Nephron (organoid): ENCODE measurements around the gene TSC2.

Source experiments
- H3K27ac Mint-ChIP-seq, 3 experiments: 2 replicates each; pipeline ENCODE4 v1.8.0; 2020; ENCODE audit warnings: mixed read lengths in 3 of 3, mild to moderate bottlenecking in 2 of 3, moderate library complexity in 1 of 3
- H3K27me3 Mint-ChIP-seq: 2 replicates; pipeline ENCODE4 v1.8.0; 2021; ENCODE audit warnings: low read depth, mild to moderate bottlenecking, moderate library complexity, mixed read lengths
- H3K36me3 Mint-ChIP-seq: 2 replicates; pipeline ENCODE4 v1.8.0; 2020; ENCODE audit warnings: low read depth, mixed read lengths
- H3K4me1 Mint-ChIP-seq: 2 replicates; pipeline ENCODE4 v1.8.0; 2020; ENCODE audit warnings: mixed read lengths
- H3K4me3 Mint-ChIP-seq, 3 experiments: 2 replicates each; pipeline ENCODE4 v1.8.0; 2020; ENCODE audit warnings: mild to moderate bottlenecking in 3 of 3, mixed read lengths in 3 of 3, moderate library complexity in 2 of 3
- H3K9me3 Mint-ChIP-seq: 2 replicates; pipeline ENCODE4 v1.8.0; 2020; ENCODE audit warnings: mixed read lengths
- TF ChIP-seq, protein P1 (sequence below), 3 experiments: fragments of 200-600 bp; sonication (generic); IDR thresholded peaks; one replicate each; pipeline ENCODE4 v1.5.0; 2021; ENCODE audit warnings: antibody characterized with exemption in 3 of 3; ENCODE audit not compliant: unreplicated experiment in 3 of 3

The TSC2 gene

GRCh38 chr16:2085669-2086068 is 37.9 kb downstream of the TSC2 start:
- no peak overlapping the region for H3K4me3 Mint-ChIP-seq
- TF ChIP-seq, protein P1, sequence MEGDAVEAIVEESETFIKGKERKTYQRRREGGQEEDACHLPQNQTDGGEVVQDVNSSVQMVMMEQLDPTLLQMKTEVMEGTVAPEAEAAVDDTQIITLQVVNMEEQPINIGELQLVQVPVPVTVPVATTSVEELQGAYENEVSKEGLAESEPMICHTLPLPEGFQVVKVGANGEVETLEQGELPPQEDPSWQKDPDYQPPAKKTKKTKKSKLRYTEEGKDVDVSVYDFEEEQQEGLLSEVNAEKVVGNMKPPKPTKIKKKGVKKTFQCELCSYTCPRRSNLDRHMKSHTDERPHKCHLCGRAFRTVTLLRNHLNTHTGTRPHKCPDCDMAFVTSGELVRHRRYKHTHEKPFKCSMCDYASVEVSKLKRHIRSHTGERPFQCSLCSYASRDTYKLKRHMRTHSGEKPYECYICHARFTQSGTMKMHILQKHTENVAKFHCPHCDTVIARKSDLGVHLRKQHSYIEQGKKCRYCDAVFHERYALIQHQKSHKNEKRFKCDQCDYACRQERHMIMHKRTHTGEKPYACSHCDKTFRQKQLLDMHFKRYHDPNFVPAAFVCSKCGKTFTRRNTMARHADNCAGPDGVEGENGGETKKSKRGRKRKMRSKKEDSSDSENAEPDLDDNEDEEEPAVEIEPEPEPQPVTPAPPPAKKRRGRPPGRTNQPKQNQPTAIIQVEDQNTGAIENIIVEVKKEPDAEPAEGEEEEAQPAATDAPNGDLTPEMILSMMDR (IDR thresholded peaks at IDR 0.05; ENCODE audit: unreplicated experiment in 3 of 3) = no peak
- peaks cover 8% of the 10 kb centered on the region for H3K36me3 Mint-ChIP-seq
- H3K27ac Mint-ChIP-seq = no peak overlapping the region
- peaks cover 11% of the 10 kb centered on the region for H3K4me1 Mint-ChIP-seq
- H3K27me3 Mint-ChIP-seq = no peaks in the 10 kb centered on the region
- H3K9me3 Mint-ChIP-seq = no peaks in the 10 kb centered on the region

DNA sequence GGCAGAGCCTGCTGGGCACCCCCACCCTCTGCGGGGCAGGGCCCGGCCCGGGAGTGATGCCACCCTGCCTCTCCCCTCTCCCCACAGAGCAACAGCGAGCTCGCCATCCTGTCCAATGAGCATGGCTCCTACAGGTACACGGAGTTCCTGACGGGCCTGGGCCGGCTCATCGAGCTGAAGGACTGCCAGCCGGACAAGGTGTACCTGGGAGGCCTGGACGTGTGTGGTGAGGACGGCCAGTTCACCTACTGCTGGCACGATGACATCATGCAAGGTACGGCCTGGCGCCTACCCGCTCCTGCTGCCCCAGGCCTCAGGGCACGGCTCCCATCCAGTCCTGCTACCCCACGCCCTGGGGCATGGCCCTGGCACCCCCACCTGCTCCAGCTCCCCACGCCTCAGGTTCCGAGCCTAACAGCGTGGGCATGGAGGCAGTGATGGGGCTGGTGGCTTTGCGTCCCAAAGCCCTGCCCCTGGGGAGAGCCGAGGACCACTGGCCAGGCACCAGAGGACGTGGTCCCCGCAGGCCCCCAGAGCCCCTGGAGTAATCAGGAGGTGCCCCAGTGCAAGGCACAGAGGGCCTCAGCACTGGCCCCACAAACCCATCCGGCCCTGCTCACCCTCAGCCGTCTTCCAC is 38.4 kb downstream of the TSC2 start:
- Mint-ChIP-seq H3K9me3 (no peaks in the 10 kb centered on the region), H3K27me3 (no peaks in the 10 kb centered on the region), H3K27ac (no peak overlapping the region), H3K4me3 (no peak overlapping the region), H3K36me3 (peaks cover 8% of the 10 kb centered on the region), H3K4me1 (peaks cover 11% of the 10 kb centered on the region)
- TF ChIP-seq, protein P1 (IDR thresholded peaks at IDR 0.05; ENCODE audit: unreplicated experiment in 3 of 3) = no peak

- Mint-ChIP-seq H3K27me3 (no peaks in the 10 kb centered on the region), H3K27ac (no peak overlapping the region), H3K4me1 (peaks cover 11% of the 10 kb centered on the region), H3K36me3 (peaks cover 8% of the 10 kb centered on the region), H3K9me3 (no peaks in the 10 kb centered on the region), H3K4me3 (no peak overlapping the region)
- TF ChIP-seq, protein P1 (IDR thresholded peaks at IDR 0.05; ENCODE audit: unreplicated experiment in 3 of 3) = no peak
These were observed 39.3 kb downstream of the TSC2 start for GRCh38 chr16:2086812-2087747.

GRCh38 chr16:2087748-2088631 is 40.2 kb downstream of the TSC2 start:
- H3K27ac Mint-ChIP-seq = no peak overlapping the region
- H3K4me1 Mint-ChIP-seq = peaks cover 3% of the 10 kb centered on the region
- TF ChIP-seq, protein P1 (IDR thresholded peaks at IDR 0.05; ENCODE audit: unreplicated experiment in 3 of 3) = no peak
- H3K27me3 Mint-ChIP-seq = no peaks in the 10 kb centered on the region
- no peaks in the 10 kb centered on the region for H3K9me3 Mint-ChIP-seq
- peaks cover 2% of the 10 kb centered on the region for H3K36me3 Mint-ChIP-seq
- H3K4me3 Mint-ChIP-seq = no peak overlapping the region

GRCh38 chr16:2088759-2089358 is 41.1 kb downstream of the TSC2 start:
- Mint-ChIP-seq H3K4me1 (no peaks in the 10 kb centered on the region), H3K27ac (peak overlapping the region in 1 of 3 experiments; percentile 70), H3K27me3 (no peaks in the 10 kb centered on the region), H3K36me3 (no peaks in the 10 kb centered on the region), H3K9me3 (no peaks in the 10 kb centered on the region), H3K4me3 (peak overlapping the region in 1 of 3 experiments; percentile 34)
- TF ChIP-seq, protein P1 (IDR thresholded peaks at IDR 0.05; ENCODE audit: unreplicated experiment in 3 of 3) = no peak
